H1 (cell line): ENCODE data around the gene ZNF74. TPM values are rescaled to one million over a fixed set of nuclear protein-coding genes. Genes with fewer than 3 reads are reported as not detected.

Source experiments
- CTCF ChIA-PET: fragments of 300-600 bp; sonication (Branson Sonifier 250); formaldehyde crosslinking; loops from one replicate; lab custom pipeline; 2021; ENCODE audit not compliant: partially characterized antibody; lab: Charles Lee
- POLR2A ChIA-PET: fragments of 300-600 bp; sonication (Branson Sonifier 250); formaldehyde crosslinking; loops from one replicate; lab custom pipeline; 2021; ENCODE audit warnings: inconsistent platforms; ENCODE audit not compliant: partially characterized antibody; lab: Charles Lee
- DNase-seq, 2 experiments: peaks; one replicate each; pipeline versions ENCODE4 v3.0.0 to v3.0.0-alpha.2; 2010 to 2022; ENCODE audit warnings: low spot score in 2 of 2, low read depth in 1 of 2, mixed read lengths in 1 of 2
- FAIRE-seq: peaks from 2 replicates; lab custom pipeline; 2011; peaks lifted over from hg19 to GRCh38; lab: Jason Lieb, UNC
- H2AFZ ChIP-seq: 2 replicates; pipeline ENCODE4 v1.8.1; 2012; ENCODE audit warnings: low read length, inconsistent platforms
- H2AK5ac ChIP-seq: 2 replicates; pipeline ENCODE4 v1.6.1; 2013; ENCODE audit warnings: low read depth, low read length
- H2BK120ac ChIP-seq: replicated peaks from 2 replicates; pipeline ENCODE3; 2013; ENCODE audit warnings: low read depth, low read length, inconsistent platforms
- H2BK12ac ChIP-seq: 2 replicates; pipeline ENCODE4 v1.6.1; 2013; ENCODE audit warnings: low read depth, low read length
- H2BK15ac ChIP-seq: 2 replicates; pipeline ENCODE4 v1.6.1; 2013; ENCODE audit warnings: low read length
- H2BK20ac ChIP-seq: 2 replicates; pipeline ENCODE4 v1.6.1; 2013; ENCODE audit warnings: low read length
- H2BK5ac ChIP-seq: 2 replicates; pipeline ENCODE4 v1.6.1; 2013; ENCODE audit warnings: low read depth, low read length
- H3K14ac ChIP-seq: 2 replicates; pipeline ENCODE4 v1.6.1; 2013; ENCODE audit warnings: inconsistent platforms; ENCODE audit not compliant: insufficient read length
- H3K18ac ChIP-seq: 2 replicates; pipeline ENCODE4 v1.6.1; 2013; ENCODE audit warnings: low read length; ENCODE audit errors: extremely low read depth
- H3K23ac ChIP-seq: 2 replicates; pipeline ENCODE4 v1.6.1; 2013; ENCODE audit warnings: inconsistent platforms; ENCODE audit not compliant: insufficient read length
- H3K23me2 ChIP-seq: 2 replicates; pipeline ENCODE4 v1.6.1; 2013; ENCODE audit warnings: low read depth, low read length
- H3K27ac ChIP-seq: 2 replicates; pipeline ENCODE4 v1.6.1; 2011; ENCODE audit warnings: low read depth, low read length, inconsistent platforms
- H3K27me3 ChIP-seq, 4 experiments: replicated peaks in 1 of 4; 1 replicate in 1 of 4; 2 replicates in 3 of 4; pipeline versions ENCODE4 v1.6.1 to v1.8.1; 2011 to 2013; ENCODE audit warnings: low read length in 3 of 4, mild to moderate bottlenecking in 3 of 4, inconsistent platforms in 2 of 4, mixed read lengths in 2 of 4, moderate library complexity in 1 of 4; ENCODE audit not compliant: control insufficient read depth in 3 of 4, insufficient read depth in 3 of 4; ENCODE audit errors: extremely low read depth in 1 of 4
- H3K36me3 ChIP-seq, 4 experiments: 2 replicates each; pipeline versions ENCODE4 v1.6.1 to v1.8.1; 2011 to 2013; ENCODE audit warnings: mild to moderate bottlenecking in 4 of 4, low read length in 3 of 4, moderate library complexity in 2 of 4, control low read depth in 1 of 4, inconsistent platforms in 1 of 4; ENCODE audit not compliant: insufficient read depth in 4 of 4, control insufficient read depth in 2 of 4
- H3K4ac ChIP-seq: replicated peaks from 2 replicates; pipeline ENCODE3; 2013; ENCODE audit warnings: low read length, low read depth, mixed read lengths, inconsistent platforms; ENCODE audit not compliant: insufficient read length
- H3K4me1 ChIP-seq, 4 experiments: replicated peaks in 1 of 4; 1 replicate in 1 of 4; 2 replicates in 3 of 4; pipeline versions ENCODE4 v1.6.1 to v1.8.1; 2011 to 2013; ENCODE audit warnings: low read length in 3 of 4, inconsistent platforms in 2 of 4, mixed read lengths in 1 of 4; ENCODE audit not compliant: insufficient read depth in 4 of 4, control insufficient read depth in 3 of 4
- H3K4me2 ChIP-seq, 2 experiments: 2 replicates each; pipeline versions ENCODE4 v1.6.1 to v1.8.1; 2011 to 2013; ENCODE audit warnings: low read depth in 2 of 2, low read length in 2 of 2, control low read depth in 1 of 2, inconsistent platforms in 1 of 2, mild to moderate bottlenecking in 1 of 2; ENCODE audit not compliant: insufficient read depth in 1 of 2
- H3K4me3 ChIP-seq, 4 experiments: fragments of 200-600, 300-600 bp in 1 of 4; sonication (generic), shearing (Covaris generic), sonication (Bioruptor Twin) in 1 of 4; 2 replicates each; pipeline versions ENCODE4 v1.5.1 to v1.8.1; 2011 to 2016; ENCODE audit warnings: low read length in 4 of 4, low read depth in 3 of 4, control low read depth in 2 of 4, inconsistent platforms in 2 of 4, mild to moderate bottlenecking in 2 of 4, mixed read lengths in 1 of 4, moderate library complexity in 1 of 4; ENCODE audit not compliant: insufficient read depth in 2 of 4; ENCODE audit errors: extremely low read depth in 1 of 4
- H3K56ac ChIP-seq: replicated peaks from 2 replicates; pipeline ENCODE3; 2013; ENCODE audit warnings: low read depth, mild to moderate bottlenecking, mixed read lengths, low read length, inconsistent platforms; ENCODE audit not compliant: insufficient read length
- H3K79me1 ChIP-seq: 2 replicates; pipeline ENCODE4 v1.6.1; 2013; ENCODE audit warnings: low read depth, low read length, control low read depth
- H3K79me2 ChIP-seq, 2 experiments: 2 replicates each; pipeline versions ENCODE4 v1.6.1 to v1.8.1; 2012 to 2013; ENCODE audit warnings: low read length in 2 of 2, mild to moderate bottlenecking in 2 of 2, inconsistent platforms in 1 of 2; ENCODE audit not compliant: insufficient read depth in 2 of 2, control insufficient read depth in 1 of 2
- H3K9ac ChIP-seq, 4 experiments: replicated peaks in 1 of 4; 1 replicate in 1 of 4; 2 replicates in 3 of 4; pipeline versions ENCODE4 v1.6.1 to v1.8.1; 2011 to 2013; ENCODE audit warnings: low read depth in 3 of 4, low read length in 3 of 4, control low read depth in 2 of 4, mild to moderate bottlenecking in 2 of 4, moderate library complexity in 2 of 4, inconsistent platforms in 1 of 4; ENCODE audit errors: extremely low read depth in 1 of 4
- H3K9me3 ChIP-seq, 2 experiments: 2 replicates each; pipeline versions ENCODE4 v1.6.1 to v1.8.1; 2012 to 2013; ENCODE audit warnings: mild to moderate bottlenecking in 2 of 2, moderate library complexity in 2 of 2, control low read depth in 1 of 2, inconsistent platforms in 1 of 2, low read depth in 1 of 2, low read length in 1 of 2, mixed read lengths in 1 of 2; ENCODE audit not compliant: insufficient read depth in 2 of 2
- H4K20me1 ChIP-seq, 2 experiments: replicated peaks in 1 of 2; 2 replicates each; pipeline versions ENCODE3 to v1.8.1; 2011 to 2013; ENCODE audit warnings: inconsistent platforms in 2 of 2, low read length in 2 of 2, mild to moderate bottlenecking in 1 of 2; ENCODE audit not compliant: insufficient read depth in 2 of 2, control insufficient read depth in 1 of 2
- H4K5ac ChIP-seq: 2 replicates; pipeline ENCODE4 v1.6.1; 2013; ENCODE audit warnings: low read length, low read depth, mixed read lengths, inconsistent platforms; ENCODE audit not compliant: insufficient read length
- H4K8ac ChIP-seq: 2 replicates; pipeline ENCODE4 v1.8.0; 2013; ENCODE audit warnings: mild to moderate bottlenecking, moderate library complexity, low read length, inconsistent platforms; ENCODE audit not compliant: insufficient read depth; ENCODE audit errors: extremely low read depth
- H4K91ac ChIP-seq: replicated peaks from 2 replicates; pipeline ENCODE3; 2013; ENCODE audit warnings: low read length, mixed read lengths, inconsistent platforms; ENCODE audit not compliant: insufficient read length
- CTBP2 ChIP-seq: IDR thresholded peaks from 2 replicates; pipeline ENCODE4 v1.7.0; 2011; ENCODE audit warnings: borderline replicate concordance, mild to moderate bottlenecking, moderate library complexity, mixed read lengths, low read length; ENCODE audit not compliant: insufficient read depth, insufficient read length
- E2F6 ChIP-seq: IDR thresholded peaks from 2 replicates; pipeline ENCODE4 v1.6.1; 2012; ENCODE audit warnings: inconsistent platforms
- GTF2F1 ChIP-seq: IDR thresholded peaks from 2 replicates; pipeline ENCODE4 v1.6.1; 2012; ENCODE audit warnings: low read depth, low read length, improper control_type of control experiment, borderline replicate concordance
- MAFK ChIP-seq: IDR thresholded peaks from 2 replicates; pipeline ENCODE4 v1.6.1; 2012; ENCODE audit warnings: low read depth, mild to moderate bottlenecking, improper control_type of control experiment, low read length
- PHF8 ChIP-seq: fragments of 200-600 bp; sonication (generic); conservative IDR thresholded peaks from 2 replicates; pipeline ENCODE4 v1.7.1; 2012; ENCODE audit warnings: low read depth, mild to moderate bottlenecking, inconsistent platforms, low read length, moderate library complexity
- RNF2 ChIP-seq: fragments of 200-900, 300-1000 bp; sonication (generic); IDR thresholded peaks from 2 replicates; pipeline ENCODE4 v1.7.1; 2016; ENCODE audit warnings: borderline replicate concordance, low read depth, mild to moderate bottlenecking, antibody characterized with exemption, low read length; ENCODE audit not compliant: poor library complexity, severe bottlenecking; ENCODE audit errors: missing control alignments
- whole genome bisulfite sequencing, 2 experiments: shearing (Covaris generic) in 1 of 2; methylation state at CpG; one replicate each; pipeline versions ENCODE4 v1.1.6 to v1.1.7; 2013 to 2015; ENCODE audit warnings: low lambda C conversion rate in 2 of 2, mixed read lengths in 2 of 2, inconsistent platforms in 1 of 2, low coverage in 1 of 2, missing lambda C conversion rate in 1 of 2; ENCODE audit not compliant: insufficient replicate concordance in 2 of 2, insufficient coverage in 1 of 2, insufficient read length in 1 of 2; ENCODE audit errors: extremely low coverage in 1 of 2, missing lambda C conversion rate in 1 of 2; 5-methylcytosine and 5-hydroxymethylcytosine counted together
- polyA plus RNA-seq, 7 experiments: library from polyadenylated mRNA; depleted of rRNA in 3 of 7; stranded (reverse) in 5 of 7; unstranded in 2 of 7; fragments of >200 nt in 5 of 7; fragments of 200-250 nt in 2 of 7; gene quantifications; 1 replicate in 5 of 7; 2 replicates in 1 of 7; 4 replicates in 1 of 7; pipeline versions ENCODE4 v1.2.1 to v1.2.3, GENCODE V29; 2011 to 2013; ENCODE audit warnings: missing spikeins in 2 of 7, mixed read lengths in 2 of 7
- total RNA-seq: library from RNA; stranded (reverse); fragmentation: NEBNext Ultra II Directional; extraction: Animal tissue kit (Norgen Biotek cat#: 25700); gene quantifications from 2 replicates; pipeline ENCODE4 v1.2.1, GENCODE V29; 2021

ZNF74 gene
- total and polyA plus RNA-seq, 2 of the 8 experiments (the other 6 are each of a cell fraction or from before 2014, with no cell fraction given): 29.7 to 45.7 TPM

GRCh38 chr22:20428496-20429253 is 34.7 kb downstream of the ZNF74 start:
- H2BK20ac ChIP-seq: no peak overlapping the region
- FAIRE-seq (no peak), DNase-seq (no peak)
- H3K36me3 ChIP-seq: no peaks in the 10 kb centered on the region
- H3K56ac ChIP-seq: no peak overlapping the region
- no peak overlapping the region for H2BK120ac ChIP-seq
- peak overlapping the region; percentile 33 to 83 for H3K4me2 ChIP-seq
- no peak overlapping the region for H3K4ac ChIP-seq
- no peak overlapping the region for H3K27ac ChIP-seq
- peaks cover 11% of the 10 kb centered on the region; the same call in 1 of the 2 replicates for H3K23me2 ChIP-seq
- H4K8ac ChIP-seq: no peak overlapping the region
- no peaks in the 10 kb centered on the region for H3K79me2 ChIP-seq
- no peak overlapping the region for H2BK12ac ChIP-seq
- H3K27me3 ChIP-seq: peaks cover 22 to 53% (median 44%) of the 10 kb centered on the region in 4 experiments
- ChIA-PET POLR2A (interaction anchor here (0.8 kb wide), 1 partner anchor 21 kb away, joined by 3 read pairs; no protein-coding TSS in a partner anchor), CTCF (interaction anchor here (1.3 to 2.4 kb wide), 4 partner anchors 10 to 27 kb away, joined by 6 to 15 read pairs (median 7); no protein-coding TSS in a partner anchor)
- TF ChIP-seq E2F6 (no peak), RNF2 (no peak), MAFK (no peak), PHF8 (no peak), CTBP2 (no peak), GTF2F1 (no peak)
- no peak overlapping the region for H2AK5ac ChIP-seq
- no peaks in the 10 kb centered on the region; the same call in none of the 2 replicates for H3K79me1 ChIP-seq
- H3K14ac ChIP-seq: no peak overlapping the region
- H3K4me3 ChIP-seq: peak overlapping the region in 3 of 4 experiments; percentile 11 to 49 (median 24); a peak in 5 of 8 replicates
- no peak overlapping the region for H2AFZ ChIP-seq
- H3K9me3 ChIP-seq: no peaks in the 10 kb centered on the region
- WGBS, 2 experiments: 54% methylated on average over 21 of the region's 23 CpGs; no CpG with 5 or more reads in 1 of the 2 experiments
- H4K5ac ChIP-seq: no peak overlapping the region
- peaks cover 0 to 23% (median 16%) of the 10 kb centered on the region in 4 experiments; a peak in 5 of 7 replicates for H3K4me1 ChIP-seq
- no peak overlapping the region for H3K23ac ChIP-seq
- peaks cover 11 to 37% of the 10 kb centered on the region in 2 experiments for H4K20me1 ChIP-seq
- H4K91ac ChIP-seq: no peak overlapping the region
- H2BK5ac ChIP-seq: 0 out of 2 replicates have a peak overlapping the region, but pooled peaks have one; percentile 49
- no peak overlapping the region for H3K18ac ChIP-seq
- no peak overlapping the region for H2BK15ac ChIP-seq
- H3K9ac ChIP-seq: no peak overlapping the region
